Retina (tissue), 1 donor: ENCODE measurements around the gene CRABP2.

Source experiments
- DNase-seq: peaks from one replicate; pipeline ENCODE4 v3.0.0-alpha.2; 2016

The CRABP2 gene

GRCh38 chr1:156741481-156741983, 36.1 kb upstream of the CRABP2 start:
- DNase-seq, result no peak

DNA sequence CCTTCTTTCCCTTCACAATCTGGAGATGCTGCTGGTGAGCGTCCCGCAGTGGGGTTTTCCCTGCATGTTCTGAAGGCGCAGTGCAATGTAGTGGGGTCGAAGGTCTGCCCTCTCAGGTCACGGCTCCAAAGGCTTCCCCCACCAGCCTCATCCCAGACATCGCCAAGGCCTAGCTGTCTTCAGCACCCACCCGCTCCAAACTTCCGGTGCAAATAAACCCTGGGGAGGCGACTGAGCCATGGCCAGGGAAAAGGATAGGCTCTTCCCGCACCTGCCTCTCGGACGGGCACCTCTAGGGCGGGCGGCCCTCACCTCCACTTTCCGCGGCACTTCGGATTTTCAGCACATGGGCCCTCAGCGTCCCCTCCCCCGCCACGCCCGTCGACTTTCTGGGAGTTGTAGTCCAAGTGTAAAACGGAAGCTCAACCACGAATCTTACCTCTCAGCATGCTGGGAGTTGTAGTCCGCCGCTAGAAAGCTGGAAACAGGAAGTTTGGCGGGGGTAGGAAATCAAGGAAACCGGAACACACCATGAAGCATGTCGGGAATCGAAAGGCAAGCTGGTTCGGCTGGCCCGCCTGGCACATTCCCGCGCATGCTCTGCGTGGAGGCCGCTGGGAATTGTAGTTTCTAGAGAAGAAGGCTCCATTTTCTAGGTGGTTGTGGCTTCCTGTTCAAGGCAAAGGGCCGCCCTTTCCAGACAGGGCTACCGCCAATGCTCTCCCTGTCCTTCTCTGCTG, 35.5 kb upstream of the CRABP2 start, which contains the start of gene MRPL24:
Gene MRPL24 (minus strand): TSS at position 348 of the 740 bp plus-strand sequence. CDS start 2,384 bp downstream, outside the sequence.
- DNase-seq, result peak; percentile 96

DNA sequence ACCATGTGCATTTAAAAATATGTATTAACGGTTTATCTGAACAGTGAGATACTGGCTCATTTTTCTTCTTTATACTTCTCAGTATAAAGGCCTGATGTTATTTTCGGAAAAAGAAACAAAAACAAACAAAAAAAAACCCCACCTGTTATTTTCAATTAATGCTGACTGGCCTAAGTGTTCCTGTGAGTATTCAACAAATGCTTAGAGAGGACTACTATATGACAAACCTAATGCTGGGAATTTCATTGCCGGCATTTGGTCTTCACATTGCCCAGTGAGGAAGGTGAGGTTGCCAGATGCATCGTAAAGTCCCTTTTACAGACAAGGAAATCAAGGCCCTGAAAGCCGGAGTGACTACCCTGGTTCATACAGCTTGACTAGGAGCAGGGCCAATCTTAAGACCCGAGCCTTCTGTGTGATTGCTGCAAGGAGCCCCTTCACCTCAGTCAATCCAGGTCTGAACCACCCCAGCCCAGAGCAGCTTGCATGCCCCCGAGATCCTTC, 34.9 kb upstream of the CRABP2 start:
- no peak for DNase-seq

DNA sequence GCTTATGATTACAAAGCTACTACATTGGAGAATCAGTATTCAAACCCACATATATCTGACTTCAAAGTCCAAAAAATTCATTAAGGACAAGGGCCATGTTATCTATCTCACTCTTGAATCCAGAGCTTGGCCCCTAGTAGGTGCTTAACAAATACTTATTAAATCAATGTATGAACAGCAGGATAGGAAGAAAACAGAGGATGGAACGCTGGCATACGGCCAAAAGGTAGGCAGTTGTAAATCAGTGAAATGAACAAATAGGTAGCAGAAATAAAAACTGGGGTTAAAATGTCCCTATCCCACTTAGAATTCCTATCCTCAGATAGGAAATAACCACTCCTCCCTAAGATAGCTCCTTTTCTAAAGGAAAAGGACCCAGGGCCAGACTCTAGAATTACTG, 33.5 kb upstream of the CRABP2 start:
- DNase-seq, result no peak

GRCh38 chr1:156738407-156738806, 33.0 kb upstream of the CRABP2 start:
- no peak for DNase-seq

DNA sequence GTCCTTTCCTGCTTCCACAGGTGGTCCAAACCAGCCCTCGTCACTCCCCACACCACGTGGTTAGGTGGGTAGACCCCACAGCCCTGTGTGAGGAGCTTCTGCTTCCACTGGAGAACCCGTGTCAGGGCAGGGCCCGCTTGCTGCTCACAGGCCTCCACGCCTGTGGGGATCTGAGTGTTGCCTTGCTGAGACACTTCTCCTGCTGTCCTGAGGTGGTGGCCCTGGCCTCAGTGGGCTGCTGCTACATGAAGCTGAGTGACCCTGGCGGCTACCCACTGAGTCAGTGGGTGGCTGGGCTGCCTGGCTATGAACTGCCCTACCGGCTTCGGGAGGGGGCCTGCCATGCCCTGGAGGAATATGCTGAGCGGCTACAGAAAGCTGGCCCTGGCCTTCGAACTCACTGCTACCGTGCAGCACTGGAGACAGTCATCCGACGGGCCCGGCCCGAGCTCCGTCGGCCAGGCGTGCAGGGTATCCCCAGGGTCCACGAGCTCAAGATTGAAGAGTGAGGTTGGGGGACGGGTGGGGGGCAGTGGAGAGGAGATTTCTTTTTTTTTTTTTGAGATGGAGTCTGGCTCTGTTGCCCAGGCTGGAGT, 28.7 kb upstream of the CRABP2 start:
- no peak for DNase-seq

- peak; percentile 92 for DNase-seq
These were observed 23.4 kb upstream of the CRABP2 start, which contains the start of gene ISG20L2 for GRCh38 chr1:156728599-156729462. Gene ISG20L2, minus strand, starts transcription at chr1:156728766. Its CDS starts 1,114 bp downstream, at chr1:156727652.

DNA sequence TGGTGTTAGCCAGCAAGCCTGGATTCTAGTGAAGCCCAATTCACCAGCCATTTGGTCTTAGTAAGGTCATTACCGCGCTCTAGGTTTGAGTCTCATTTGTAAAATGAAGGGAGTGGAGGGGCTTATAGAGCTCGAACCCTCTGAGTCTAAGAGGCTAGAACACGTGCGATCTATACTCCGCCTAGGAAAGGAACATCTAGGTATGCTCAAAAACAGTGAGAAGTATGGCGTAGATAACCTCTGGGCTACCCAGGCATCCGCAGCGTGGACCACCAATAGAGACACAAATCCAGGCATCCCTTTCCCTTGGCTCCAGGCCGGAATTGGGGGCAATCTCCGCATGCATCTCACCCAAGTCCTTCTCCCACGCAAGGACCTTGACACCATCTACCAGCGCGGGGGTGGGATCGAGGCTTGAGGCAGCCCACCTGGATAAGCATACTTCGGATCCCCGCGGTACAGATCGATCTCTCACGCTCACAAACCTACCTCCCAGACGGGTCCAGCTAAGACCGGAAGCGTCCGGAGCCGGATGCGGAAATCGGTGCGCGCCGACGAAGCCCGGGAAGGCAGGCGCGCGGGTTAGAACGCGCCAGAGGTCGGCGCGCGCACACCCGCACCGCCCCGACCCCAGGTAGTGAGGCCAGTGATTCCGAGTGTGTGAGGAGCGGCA, 22.7 kb upstream of the CRABP2 start, which contains the start of gene METTL25B:
Gene METTL25B (plus strand): TSS at position 544 of the 673 bp plus-strand sequence. CDS start 636 bp downstream, outside the sequence.
- DNase-seq, result peak; percentile 84

- no peak for DNase-seq
These were observed 22.1 kb upstream of the CRABP2 start for GRCh38 chr1:156727492-156727891.

DNA sequence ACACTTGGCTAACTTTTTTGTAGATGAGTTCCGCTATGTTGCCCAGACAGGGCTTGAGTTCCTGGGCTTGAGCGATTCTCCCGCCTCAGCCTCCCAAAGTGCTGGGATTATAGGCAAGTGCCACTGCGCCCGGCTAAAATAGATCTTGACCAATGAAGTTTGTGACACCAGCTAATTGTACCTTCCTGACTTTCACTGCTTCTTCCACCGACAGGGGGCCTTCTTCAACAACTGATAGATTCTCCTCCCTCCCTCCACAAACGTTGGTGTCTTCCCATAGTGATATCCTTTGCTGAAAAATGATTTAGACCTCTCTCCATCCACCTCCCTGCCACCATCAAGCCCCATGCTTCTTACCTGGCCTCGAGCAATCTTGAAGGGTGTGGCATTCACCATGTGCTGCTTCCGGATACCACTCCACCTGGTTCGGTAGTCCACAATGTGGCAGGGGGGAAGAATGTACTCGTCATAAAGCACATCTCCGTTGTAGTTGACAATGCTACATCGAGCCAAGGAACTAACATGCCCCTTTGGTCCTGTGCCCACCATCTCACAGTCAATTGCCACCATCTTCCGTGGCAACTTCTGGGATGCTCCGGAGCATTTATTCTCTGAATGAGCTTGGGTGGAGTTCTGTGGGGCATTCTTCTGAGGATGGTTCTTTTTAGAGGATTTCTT, 21.3 kb upstream of the CRABP2 start:
- no peak for DNase-seq

- DNase-seq, result peak; percentile 92
These were observed 20.4 kb upstream of the CRABP2 start for GRCh38 chr1:156725683-156726280.

DNA sequence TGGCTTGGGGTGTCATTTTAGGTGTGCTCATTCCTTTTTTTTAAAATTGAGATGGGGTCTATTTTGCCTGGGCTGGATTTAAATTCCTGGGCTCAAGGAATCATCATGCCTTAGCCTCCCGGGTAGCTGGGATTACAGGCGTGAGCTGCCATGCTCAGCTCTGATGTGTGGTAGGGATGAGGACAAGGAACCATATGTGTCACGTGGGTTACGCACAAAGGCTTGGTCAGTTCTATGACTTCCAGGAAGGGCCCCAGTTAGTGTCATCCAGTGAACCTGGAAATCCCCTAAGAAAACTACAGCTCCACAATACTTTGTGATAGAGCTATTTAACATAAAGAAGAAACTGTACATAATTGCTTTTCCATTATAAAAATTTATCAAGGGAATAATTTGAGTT, 16.2 kb upstream of the CRABP2 start:
- DNase-seq, result no peak

GRCh38 chr1:156721131-156721530, 15.7 kb upstream of the CRABP2 start:
- no peak for DNase-seq

- no peak for DNase-seq
These were observed 12.0 kb upstream of the CRABP2 start for GRCh38 chr1:156717351-156717750.

DNA sequence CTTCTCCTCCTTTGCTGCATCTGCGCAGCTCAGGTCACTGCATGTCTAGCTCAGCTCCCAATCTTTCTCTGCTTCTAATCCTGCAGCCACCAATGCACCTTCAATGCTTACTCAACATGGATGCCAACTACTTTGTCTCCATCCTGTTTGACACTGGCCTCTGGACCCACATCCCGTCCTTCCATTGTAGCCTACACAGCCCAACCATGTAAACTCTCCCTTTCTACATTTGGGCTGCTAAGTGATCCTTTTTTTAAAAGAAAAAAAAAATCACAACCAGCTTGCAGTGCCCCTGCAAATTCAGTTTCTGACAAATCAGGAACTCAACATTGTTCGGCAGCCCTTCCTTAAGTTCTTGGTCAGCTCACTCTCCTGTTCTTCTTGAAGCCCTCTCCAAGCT, 9.4 kb upstream of the CRABP2 start:
- no peak for DNase-seq

- no peak for DNase-seq
These were observed 7.2 kb upstream of the CRABP2 start for GRCh38 chr1:156712626-156713025.

- DNase-seq, result no peak
These were observed 5.8 kb upstream of the CRABP2 start for GRCh38 chr1:156711011-156711817.

DNA sequence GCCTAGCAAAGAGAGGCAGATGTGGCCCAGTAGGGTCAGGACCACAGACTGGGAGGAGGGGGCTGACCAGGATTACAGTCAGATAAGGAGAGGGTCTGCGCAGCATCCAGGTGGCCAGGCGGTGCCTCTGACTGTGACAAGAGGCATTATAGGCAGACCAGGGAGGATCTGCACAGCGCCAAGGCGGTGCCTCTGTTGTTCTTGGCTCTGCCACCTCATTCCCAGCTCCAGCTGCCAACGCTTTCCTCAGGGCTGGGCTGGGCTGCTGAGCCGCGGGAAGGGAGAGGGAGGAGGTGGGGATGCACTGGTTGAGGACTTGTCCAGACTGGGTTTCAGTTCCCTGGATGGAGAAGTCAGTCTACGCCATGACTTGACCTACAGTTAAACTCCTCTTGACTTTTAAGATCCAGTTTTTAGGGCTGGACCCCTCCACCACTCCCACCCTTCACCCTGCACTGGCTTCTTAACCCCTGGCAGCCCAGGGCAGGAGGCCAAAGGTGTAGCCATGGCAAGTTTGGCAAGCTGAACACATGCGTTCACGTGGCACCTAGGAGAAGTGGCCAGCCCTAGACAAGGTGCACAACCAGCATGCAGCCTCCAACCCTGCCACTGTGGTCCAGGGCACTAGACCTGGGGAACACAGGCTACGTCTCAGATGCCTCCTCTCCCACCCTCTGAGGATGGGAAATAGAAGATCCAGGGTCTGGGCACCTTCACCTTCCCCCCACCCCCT, 4.5 kb upstream of the CRABP2 start:
- no peak for DNase-seq

DNA sequence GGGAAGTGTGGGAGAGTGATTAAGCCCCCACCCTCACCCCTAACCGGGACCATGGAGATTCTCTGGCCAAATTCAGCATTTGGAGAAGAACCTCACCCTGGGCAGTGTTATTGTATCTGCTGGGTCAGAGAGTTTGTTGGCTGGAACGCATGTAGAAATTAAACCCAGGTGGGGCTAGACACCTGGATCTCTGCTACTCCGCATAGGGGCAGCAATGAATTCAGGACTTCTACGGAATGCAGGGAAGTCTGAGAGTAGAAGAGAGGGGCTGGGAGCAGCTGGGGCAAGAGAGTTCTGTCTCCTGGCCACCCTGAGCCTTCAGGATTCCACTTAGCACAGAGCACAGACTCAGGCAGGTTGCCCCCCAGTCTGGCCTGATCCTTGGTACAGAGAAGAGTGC, 3.6 kb upstream of the CRABP2 start:
- DNase-seq, result no peak

DNA sequence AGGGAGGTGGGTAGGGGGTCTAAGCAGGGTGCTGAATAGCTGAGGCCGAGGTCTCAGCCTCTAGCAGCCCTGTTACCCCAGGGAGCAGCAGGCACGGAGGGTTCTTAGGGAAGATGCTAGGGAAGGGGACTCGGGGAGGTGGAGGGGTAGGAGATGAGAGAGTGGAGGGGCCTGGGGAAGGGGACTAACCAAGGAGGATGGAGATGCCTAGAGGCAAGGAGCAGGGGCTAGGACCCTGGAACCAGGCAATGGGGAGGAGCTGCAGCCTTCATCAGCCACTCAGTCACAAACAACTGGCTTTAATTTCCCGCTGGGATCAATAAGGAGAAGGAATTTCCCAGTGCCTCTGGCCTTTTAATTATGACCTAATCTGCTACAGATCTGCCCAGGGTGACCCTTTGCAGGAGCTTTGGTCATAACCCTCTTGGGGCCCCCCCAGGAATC, 2.9 kb upstream of the CRABP2 start:
- no peak for DNase-seq
